GM12864 (cell line): ENCODE results near the gene PAK1IP1.

Experiments used
- DNase-seq: peaks from one replicate; pipeline ENCODE4 v3.0.0-alpha.2; 2011; ENCODE audit warnings: low read depth
- H3K4me3 ChIP-seq: 2 replicates; pipeline ENCODE4 v1.5.1; 2011; ENCODE audit warnings: mild to moderate bottlenecking, low read depth, low read length, control low read depth
- CTCF ChIP-seq: IDR thresholded peaks from 2 replicates; pipeline ENCODE4 v1.5.1; 2011; ENCODE audit warnings: low read depth, mild to moderate bottlenecking, moderate library complexity, low read length, control low read depth, inconsistent platforms; ENCODE audit errors: missing control alignments

Gene PAK1IP1

GRCh38 chr6:10721850-10722569 lies 27.2 kb downstream of the PAK1IP1 start:
- H3K4me3 ChIP-seq = peak overlapping the region; percentile 58
- DNase-seq = no peak
- TF ChIP-seq CTCF = no peak

- H3K4me3 ChIP-seq = peak overlapping the region; percentile 58
- no peak for TF ChIP-seq CTCF
- no peak for DNase-seq
Measured at GRCh38 chr6:10722570-10722819, 27.7 kb downstream of the PAK1IP1 start.

- H3K4me3 ChIP-seq = peak within 1 kb of the TSS; percentile 58
- TF ChIP-seq CTCF = no peak
Measured at GRCh38 chr6:10722820-10723566, 28.2 kb downstream of the PAK1IP1 start, which contains the start of gene TMEM14C. TSS of gene TMEM14C (plus strand) at chr6:10723070. CDS start at chr6:10724614, 1,544 bp downstream.

GRCh38 chr6:10723567-10723881 lies 28.8 kb downstream of the PAK1IP1 start:
- H3K4me3 ChIP-seq = peak overlapping the region; percentile 58
- no peak for DNase-seq
- no peak for TF ChIP-seq CTCF

More at GRCh38 chr6:10722820-10723566, 28.2 kb downstream of the PAK1IP1 start, which contains the start of gene TMEM14C:
- DNase-seq = peak; percentile 79

- DNase-seq = no peak
- no peak for TF ChIP-seq CTCF
- H3K4me3 ChIP-seq = no peak overlapping the region
Measured at GRCh38 chr6:10725044-10725443, 30.3 kb downstream of the PAK1IP1 start.

GRCh38 chr6:10725716-10726115 lies 30.9 kb downstream of the PAK1IP1 start:
- no peak overlapping the region for H3K4me3 ChIP-seq
- TF ChIP-seq CTCF = no peak
- DNase-seq = no peak

GRCh38 chr6:10730254-10730653 lies 35.5 kb downstream of the PAK1IP1 start:
- TF ChIP-seq CTCF = no peak
- no peak for DNase-seq
- no peak overlapping the region for H3K4me3 ChIP-seq
